ENCODE results near the gene PINK1.

Gene PINK1

DNA sequence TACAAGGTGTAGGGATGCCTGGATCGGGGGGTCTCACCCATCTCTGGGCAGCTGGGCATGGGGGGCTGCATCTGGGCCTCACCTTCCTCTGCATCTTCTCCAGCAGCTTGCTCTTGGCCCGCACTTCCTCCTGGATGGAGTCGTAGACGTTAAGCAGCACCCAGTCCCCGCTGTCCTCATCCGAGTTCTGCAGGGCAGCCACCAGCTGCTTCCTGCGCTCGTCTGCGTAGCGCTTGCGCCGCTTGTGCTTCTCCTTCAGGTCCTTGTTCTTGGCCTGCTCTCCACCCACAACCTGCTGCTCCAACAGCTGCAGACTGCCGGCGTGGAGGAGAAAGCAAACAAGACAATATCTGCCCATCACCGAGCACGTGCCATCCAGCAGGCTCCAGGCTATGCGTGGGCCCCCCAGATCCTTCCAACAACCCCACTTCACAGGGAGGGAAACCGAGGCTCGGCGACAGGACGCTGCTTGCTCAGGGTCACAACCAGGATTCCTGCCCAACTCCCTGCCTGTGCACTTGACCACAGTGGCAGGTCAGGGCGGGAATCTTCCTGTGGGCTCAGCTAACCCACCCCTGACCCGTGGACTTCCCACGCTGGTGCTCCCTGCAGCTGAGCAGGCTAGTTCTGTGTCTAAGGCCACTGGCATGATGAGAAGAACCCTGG is 49.4 kb downstream of the PINK1 start:
- no peak for DNase-seq

DNA sequence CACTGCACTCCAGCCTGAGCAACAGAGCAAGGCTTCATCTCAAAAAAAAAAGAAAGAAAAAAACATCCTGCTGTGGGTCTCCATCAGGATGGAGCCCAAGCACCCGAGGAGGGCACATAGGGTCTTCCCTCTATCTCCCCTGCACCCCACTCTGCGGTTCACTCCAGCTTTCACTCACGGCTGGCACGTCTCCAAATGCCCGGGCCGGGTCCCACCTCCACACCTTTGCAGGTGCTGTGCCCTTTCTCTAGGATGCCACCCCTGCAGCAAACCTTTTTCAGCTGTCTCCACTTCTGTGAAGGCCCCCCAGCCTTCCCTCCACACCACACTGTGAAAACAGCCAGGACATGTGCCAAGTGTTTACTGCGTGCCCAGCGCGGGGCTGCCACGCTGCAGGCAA is 50.4 kb downstream of the PINK1 start:
- no peak for DNase-seq

DNA sequence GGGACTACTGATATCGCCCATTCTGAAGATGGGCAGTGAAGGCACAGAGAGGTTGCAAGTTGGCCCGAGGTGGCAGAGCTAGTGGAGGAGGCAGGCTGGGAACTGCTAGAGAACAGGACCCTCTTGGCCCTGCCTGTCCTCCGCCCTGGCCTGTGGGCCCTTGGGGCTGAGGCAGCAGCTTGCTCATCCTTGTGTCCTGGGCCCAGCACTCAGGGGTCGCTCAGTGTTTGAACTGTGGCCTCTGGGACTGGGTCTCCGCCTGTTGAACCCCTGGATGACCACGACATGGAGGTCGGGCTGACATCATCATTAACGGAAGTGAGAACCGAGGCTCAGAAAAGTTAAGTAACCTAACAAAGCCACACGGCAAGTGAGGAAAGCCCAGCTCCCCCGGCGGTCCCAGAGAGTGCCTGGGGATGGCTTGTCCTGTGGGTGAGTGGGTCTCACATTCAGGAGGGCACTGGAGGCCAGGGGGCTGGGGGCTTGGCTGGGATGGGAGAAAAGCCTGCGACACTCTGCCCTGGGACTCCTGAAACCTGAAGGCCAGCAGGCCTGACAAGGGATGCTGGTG is 50.9 kb downstream of the PINK1 start:
- DNase-seq = no peak

DNA sequence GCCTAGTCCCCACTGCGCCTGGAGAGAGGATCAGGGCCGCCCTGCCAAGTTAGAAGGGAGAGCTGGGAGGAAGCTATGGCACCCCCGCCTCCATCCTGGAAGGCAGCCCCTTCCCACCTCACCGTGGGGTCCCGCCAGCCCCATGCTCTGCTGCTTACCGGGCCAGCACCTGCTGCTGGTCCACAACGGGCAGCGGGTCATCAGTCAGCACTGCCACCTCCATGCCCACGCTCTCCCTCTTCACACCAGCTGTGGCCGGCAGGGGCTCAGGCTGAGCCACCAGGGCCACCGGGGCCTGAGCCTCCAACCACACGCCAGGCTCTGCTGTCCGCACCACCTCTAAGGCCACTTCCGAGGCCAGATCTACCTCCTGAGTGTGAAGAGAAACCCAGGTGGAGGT is 51.4 kb downstream of the PINK1 start:
- DNase-seq = no peak

DNA sequence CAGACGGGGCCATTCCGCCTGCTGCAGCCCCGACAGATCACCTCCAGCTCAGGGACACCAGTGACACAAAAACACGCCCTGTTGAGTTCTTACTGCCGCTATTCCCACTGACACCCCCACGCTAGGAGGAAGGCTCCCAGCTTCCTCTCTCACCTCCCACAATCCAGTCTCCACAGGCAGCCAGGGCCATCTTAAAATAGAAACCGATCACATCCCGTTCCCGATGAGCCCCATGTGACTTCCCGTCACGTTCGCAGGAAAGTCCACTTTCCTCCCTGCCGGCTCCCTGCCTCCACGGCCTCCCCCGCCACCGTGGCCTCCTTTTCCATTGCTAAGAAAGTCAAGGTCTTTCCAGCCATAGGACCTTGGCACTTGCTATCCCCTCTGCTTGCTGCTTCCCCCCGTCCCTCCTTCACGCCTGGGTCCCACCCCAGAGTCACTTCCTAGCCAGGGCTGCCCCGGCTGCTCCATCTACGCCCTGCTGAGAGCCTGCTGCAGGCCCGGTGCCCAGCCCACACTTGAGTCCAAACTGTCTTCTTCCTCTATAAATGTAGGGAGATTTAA is 51.9 kb downstream of the PINK1 start:
- no peak for DNase-seq

DNA sequence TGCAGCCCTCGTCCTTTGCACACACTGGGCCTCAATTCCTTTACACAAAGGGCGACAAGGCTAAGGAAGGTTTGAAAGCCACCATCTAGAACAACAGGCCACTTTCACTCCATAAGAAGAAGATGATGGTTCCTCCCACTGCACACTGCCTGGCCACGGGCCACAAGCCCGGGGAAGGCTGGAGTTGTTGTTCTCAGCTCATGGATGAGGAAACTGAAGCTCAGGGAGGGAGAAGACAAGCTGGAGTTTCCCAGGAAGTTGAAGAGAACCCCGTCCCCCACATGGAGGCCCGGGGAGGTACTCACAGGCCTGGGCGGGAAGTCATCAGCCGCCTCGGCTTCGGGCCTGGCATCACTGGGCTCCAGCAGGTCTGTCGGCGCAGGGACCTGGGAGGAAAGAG is 52.5 kb downstream of the PINK1 start:
- DNase-seq = no peak

DNA sequence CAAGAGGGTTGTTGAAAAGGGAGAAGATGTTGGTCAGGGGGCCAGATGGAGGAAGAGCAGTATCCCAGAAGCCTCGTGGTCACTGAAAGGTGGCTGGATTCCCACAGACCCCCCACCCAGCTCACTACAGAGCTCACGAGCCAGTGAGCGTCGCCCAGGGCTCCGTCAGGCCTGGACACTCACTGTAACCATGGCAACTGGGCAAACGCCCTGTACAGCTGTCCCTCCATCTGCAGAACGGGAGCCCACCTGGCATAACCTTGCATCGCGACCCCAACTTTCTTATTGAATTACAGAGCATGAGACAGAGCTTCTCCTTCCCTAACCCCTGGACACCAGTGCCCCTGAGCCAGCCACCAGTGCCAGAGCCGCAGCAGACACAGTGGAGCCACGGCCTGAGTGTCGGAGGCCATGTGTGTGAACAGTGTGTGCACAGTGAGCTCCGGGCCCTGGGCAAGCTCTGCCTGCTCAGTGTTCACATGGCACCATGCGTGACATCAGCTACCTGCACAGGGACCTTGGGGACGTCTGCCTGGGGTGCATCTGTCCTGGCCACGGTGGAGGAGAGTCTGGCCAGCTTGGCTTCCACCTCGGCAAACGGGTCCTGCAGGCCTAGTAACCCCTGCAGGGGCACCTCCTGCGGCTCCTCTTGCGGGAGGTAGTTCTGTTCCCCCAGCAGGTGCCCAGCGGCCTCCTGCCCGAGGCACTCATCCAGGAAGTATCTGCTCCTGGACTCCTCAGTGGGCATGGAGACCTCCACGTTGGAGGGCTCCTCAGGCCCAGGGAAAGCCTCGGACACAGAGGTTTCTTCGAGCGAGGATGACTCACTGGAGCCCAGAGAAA is 53.8 kb downstream of the PINK1 start:
- no peak for DNase-seq

DNA sequence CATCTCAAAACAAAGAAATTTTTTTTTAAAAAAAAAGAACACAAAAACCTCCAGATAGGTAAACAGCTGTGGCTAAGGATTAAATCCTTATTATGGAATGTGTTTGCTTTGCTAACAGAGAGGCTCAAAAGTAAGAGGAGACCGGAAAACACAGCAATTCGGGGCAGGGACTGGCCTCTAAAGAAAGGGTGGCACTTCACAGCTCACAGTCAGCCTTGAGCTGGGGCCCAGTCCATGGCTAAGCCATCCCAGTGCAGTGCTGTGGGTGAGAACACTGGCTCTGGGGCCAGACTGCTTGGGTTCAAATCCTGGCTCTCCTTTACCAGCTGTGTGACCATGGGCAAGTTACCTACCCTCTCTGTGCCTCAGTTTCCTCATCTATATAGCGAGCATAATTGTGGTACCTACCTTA is 56.4 kb downstream of the PINK1 start:
- no peak for DNase-seq

DNA sequence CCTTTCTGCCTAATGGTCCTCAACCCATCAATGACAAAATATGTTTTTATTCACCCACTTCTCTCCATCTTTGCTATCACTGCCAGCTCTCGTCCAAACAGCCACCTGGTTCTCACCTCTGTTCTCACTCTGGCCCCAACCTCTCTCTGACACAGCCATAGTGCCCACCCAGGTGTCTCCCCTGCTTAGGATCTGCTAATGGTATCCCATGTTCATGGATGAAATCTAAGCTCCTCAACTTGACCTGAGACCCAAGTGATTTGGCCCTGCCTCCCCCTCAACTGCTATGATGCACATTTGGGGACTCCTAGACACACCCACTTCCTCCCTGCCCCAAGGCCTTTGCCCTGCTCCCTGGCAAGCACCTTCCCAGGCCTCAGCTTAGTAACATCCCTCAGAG is 58.6 kb downstream of the PINK1 start:
- DNase-seq = no peak

DNA sequence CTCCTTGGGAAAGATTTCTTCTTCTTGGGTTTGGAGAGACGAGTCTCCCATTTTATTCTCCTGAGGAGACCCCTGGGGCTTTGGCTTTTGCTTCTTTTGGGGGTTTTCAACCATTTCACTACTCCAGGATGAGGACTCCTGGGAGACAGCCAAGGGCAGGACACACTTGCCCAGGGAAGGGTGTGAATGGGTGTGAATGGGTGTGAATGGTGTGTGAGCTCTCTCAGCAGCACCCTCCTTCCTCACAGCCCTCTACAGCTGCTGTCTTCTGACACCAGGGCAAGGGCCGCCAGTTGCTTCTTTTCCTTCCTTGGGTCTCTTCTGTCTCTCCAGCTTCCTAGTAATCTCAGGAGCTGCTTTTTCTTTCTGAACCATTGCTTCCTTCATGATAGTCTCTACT is 60.4 kb downstream of the PINK1 start:
- no peak for DNase-seq

DNA sequence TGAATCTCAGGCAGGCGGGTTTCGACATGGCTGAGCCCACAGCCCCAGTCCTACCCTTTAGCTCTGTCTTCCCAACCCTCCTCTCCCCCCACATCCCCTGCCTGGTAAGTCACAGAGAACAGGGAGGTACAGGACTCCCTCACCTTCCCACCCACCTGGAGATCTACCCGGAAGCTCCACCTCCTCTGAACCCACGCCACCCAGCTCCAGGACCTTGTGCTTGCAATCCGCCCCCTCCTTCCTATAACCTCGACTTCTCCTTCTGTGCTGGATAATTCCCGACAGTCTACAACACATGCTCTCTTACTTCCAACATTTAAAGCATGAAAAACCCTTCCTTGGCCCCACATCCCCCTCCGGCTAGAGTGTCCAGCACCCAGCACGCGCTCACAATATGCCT is 62.3 kb downstream of the PINK1 start:
- DNase-seq = no peak

DNA sequence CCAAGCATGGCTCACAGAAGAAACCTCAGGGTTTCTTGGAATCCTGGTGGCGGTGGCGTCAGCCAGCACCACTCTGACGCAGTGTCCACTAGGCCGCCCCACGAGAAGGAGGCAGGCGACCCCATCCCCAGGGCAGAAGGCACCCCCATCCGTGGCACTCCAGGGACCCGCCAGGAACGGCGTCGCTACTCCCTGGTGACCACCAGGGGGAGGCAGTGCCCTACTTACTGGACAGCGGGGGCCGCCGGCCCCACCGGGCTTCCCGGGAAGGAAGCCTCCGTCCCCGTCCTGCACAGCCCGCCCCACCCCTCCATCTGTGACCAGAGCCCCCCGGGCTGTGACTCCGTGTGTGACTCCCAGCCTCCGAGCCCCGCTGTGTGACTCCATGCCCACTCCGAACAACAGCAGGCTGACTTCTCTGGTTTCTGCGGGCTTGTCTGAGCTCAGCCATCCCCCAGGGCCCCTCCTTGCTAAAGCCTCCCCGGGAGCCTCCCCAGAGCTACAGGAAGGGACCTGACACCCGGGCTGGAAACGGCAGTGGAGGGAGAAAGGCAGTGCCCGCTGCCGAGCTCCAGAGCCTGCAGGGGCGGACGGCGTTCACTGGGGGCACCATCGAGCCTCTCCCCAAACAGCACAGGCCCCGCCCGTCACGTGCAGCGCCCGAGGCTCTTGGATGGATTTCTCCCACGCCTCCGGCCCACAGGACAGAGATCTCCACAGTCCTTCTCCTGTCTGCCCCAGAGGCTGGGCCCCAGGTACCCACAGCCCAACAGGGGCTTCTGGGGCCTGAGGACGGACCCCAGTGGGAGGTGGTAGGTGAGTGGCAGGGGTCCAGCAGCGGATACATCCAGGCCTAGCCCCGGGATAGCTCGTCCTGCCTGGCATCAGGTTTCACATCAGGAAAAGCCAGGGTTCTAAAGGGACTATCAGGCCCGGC is 63.4 kb downstream of the PINK1 start:
- DNase-seq = peak; percentile 75 to 79

DNA sequence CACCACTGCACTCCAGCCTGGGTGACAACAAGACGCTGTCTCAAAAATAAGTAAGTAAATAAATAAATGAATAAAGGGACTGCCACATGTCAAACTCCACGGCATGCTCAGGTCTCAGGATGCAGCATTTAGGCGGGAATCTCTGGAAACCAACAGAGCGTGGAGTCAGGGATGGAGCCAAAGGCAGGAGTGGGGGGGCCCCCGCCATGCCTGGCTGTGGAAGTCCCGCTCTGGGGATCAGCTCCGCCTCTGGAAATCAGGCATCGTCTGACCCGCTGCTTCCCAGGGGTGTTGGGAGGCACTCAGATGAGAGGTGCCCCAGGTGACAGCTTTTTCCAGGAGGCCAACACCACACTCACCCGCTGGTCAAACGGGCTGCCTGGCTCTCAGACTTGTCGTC is 64.3 kb downstream of the PINK1 start:
- no peak for DNase-seq

DNA sequence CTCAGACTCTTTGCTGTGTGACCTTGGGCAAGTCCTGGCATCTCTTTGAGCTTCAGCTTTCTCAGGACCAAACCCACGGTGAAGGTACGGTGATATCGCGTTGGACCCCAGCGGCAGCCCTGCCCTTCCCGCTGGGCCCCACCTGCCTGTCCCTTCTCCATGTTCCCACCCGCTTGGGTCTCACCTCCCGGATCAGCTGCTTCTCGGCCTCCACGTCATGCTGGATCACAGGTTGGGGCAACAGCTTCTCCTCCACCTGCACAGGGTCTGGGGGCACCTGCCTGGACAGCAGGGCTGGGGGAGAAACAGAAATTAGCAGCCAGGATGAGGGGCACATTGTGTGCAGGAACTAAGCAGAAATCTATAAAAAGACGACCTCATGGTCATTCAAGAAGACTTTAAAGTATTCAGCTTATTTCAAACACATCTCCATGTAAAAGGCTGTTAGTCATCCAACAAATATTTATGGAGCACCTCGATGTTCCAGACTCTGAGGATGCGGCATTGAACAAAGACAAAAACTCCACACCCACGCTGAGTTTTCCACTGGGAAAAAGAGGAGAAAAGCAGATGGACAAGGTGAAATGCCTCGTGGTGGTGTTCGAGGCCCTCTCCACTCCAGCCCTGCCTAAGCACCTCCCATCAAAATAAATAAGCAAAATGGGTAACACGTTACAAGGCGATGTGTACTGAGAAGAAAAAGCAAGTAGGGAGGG is 65.1 kb downstream of the PINK1 start:
- no peak for DNase-seq

DNA sequence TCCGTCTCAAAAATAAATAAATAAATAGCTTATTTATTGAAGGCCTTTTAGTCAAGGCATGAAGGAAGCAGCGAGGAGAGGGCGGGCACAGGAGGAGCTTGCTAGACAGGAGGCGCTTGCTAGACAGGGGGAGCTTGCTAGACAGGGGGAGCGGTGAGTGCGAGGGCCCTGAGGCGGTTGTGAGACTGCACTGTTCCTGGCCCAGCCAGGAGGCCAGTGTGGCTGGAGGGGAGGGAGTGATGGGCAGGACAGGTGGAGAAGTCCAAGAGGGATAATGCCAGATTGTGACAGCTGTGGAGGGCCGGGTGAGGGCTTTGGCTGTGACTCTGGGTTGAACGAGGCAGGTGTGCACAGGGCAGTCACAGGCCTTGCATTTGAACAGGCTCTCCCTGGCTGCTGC is 66.3 kb downstream of the PINK1 start:
- no peak for DNase-seq

DNA sequence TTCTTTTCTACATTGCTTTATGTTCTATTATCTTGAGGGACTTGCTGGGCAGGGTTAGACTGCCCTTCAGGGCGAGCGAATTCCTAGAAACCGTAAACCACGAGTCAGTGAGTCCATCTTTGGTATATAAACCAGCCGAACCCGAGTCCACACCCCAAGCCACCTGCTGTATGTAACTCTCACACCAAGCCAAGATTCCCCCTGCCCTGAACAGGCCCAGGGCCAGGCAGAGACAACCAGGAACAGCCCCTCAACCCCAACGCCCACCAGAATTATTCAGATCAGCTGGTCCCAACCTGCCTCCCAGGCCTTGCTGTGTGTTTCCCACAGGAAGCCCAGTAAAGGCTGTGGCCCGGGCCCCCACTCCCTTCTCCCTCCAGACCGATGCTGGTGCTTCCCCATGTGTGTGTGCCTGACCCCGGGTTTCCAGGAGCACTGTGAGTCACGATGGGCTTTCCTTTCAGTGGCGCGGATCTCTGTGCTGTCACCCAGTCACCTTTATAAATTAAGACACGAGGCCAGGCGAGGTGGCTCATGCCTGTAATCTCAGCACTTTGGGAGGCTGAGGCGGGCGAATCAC is 67.5 kb downstream of the PINK1 start:
- DNase-seq = no peak

All from activated CD4-positive, alpha-beta T cell treated with anti-CD3 and anti-CD28 coated beads, Interleukin-2, amount 50 U/mL, for 48 hours (primary cell).